ENCODE results near the gene SECTM1. TPM values are rescaled to one million over a fixed set of nuclear protein-coding genes. Genes with fewer than 3 reads are reported as not detected.

Gene SECTM1
- total and polyA plus RNA-seq, 9 of the 15 experiments (the other 6 are each of a cell fraction or from before 2014, with no cell fraction given): 0.11 to 0.46 (median 0.18) TPM; not detected in 6

- no peak for TF ChIP-seq ZNF512 (tag; IDR thresholded peaks at IDR 0.05)
- no peak for TF ChIP-seq ZBED1 (IDR thresholded peaks at IDR 0.05)
- TF ChIP-seq FOSL1 (tag; conservative IDR thresholded peaks at IDR 0.05): no peak
- TF ChIP-seq CHAMP1 (IDR thresholded peaks at IDR 0.05): no peak
- no peak for TF ChIP-seq ETV5 (CRISPR knock-in tag; IDR thresholded peaks at IDR 0.05; ENCODE audit: low read depth)
- TF ChIP-seq ZC3H4 (CRISPR knock-in tag; IDR thresholded peaks at IDR 0.05; ENCODE audit: borderline replicate concordance): no peak
- TF ChIP-seq SP2 (IDR thresholded peaks at IDR 0.05; ENCODE audit: extremely low read depth, low read depth, low read length, poor library complexity, severe bottlenecking): peak; percentile 88
- no peak for TF ChIP-seq KAT8 (IDR thresholded peaks at IDR 0.05; ENCODE audit: low read depth)
- no peak for TF ChIP-seq ZNF511 (CRISPR knock-in tag; IDR thresholded peaks at IDR 0.05)
- no peak for TF ChIP-seq ZNF121 (CRISPR knock-in tag; conservative IDR thresholded peaks at IDR 0.05)
- TF ChIP-seq ZNF224 (CRISPR knock-in tag; IDR thresholded peaks at IDR 0.05): no peak
- TF ChIP-seq TGIF2 (CRISPR knock-in tag; IDR thresholded peaks at IDR 0.05): no peak
- TF ChIP-seq MCM7 (IDR thresholded peaks at IDR 0.05): no peak
- TF ChIP-seq BRD9 (IDR thresholded peaks at IDR 0.05; ENCODE audit: low read depth, partially characterized antibody): peak; percentile 2
- no peak for TF ChIP-seq ZNF431 (CRISPR knock-in tag; IDR thresholded peaks at IDR 0.05)
- no peak for TF ChIP-seq CEBPB (tag; IDR thresholded peaks at IDR 0.05)
- no peak for TF ChIP-seq ZNF75A (CRISPR knock-in tag; IDR thresholded peaks at IDR 0.05)
- TF ChIP-seq ZNF408 (CRISPR knock-in tag; IDR thresholded peaks at IDR 0.05; ENCODE audit: low read depth): no peak
- TF ChIP-seq RNF219 (CRISPR knock-in tag; IDR thresholded peaks at IDR 0.05): no peak
- no peak for TF ChIP-seq ZNF354B (CRISPR knock-in tag; IDR thresholded peaks at IDR 0.05)
- no peak for TF ChIP-seq ZNF140 (CRISPR knock-in tag; IDR thresholded peaks at IDR 0.05)
- TF ChIP-seq ASH1L (IDR thresholded peaks at IDR 0.05; ENCODE audit: borderline replicate concordance, low read depth, partially characterized antibody): peak; percentile 99
- TF ChIP-seq TCF7 (IDR thresholded peaks at IDR 0.05; ENCODE audit: borderline replicate concordance): no peak
- TF ChIP-seq DACH1 (IDR thresholded peaks at IDR 0.05; ENCODE audit: partially characterized antibody): no peak
These were observed 34.4 kb upstream of the SECTM1 start (continued) for GRCh38 chr17:82367724-82368524.
